ENCODE data around the gene CENPF. TPM values are rescaled to one million over a fixed set of nuclear protein-coding genes. Genes with fewer than 3 reads are reported as not detected.

Gene CENPF
- total RNA-seq, 1 experiment from 2014 or later: 113 TPM

GRCh38 chr1:214570442-214570841, 32.6 kb upstream of the CENPF start:
- Histone ChIP-seq H3K4me1 (ENCODE audit: insufficient read depth, low read length) (no peaks in the 10 kb centered on the region), H3K18ac (ENCODE audit: insufficient read length, low read depth, low read length) (no peak overlapping the region), H4K8ac (replicated peaks; ENCODE audit: insufficient read length, low read depth, low read length) (no peak overlapping the region), H2AK5ac (ENCODE audit: insufficient read length, low read length) (no peak overlapping the region), H3K23ac (ENCODE audit: insufficient read length, low read depth, low read length) (no peak overlapping the region), H3K27me3 (ENCODE audit: insufficient read depth, low read length) (no peaks in the 10 kb centered on the region), H3K56ac (ENCODE audit: insufficient read length, low read depth, low read length) (no peak overlapping the region), H2BK12ac (ENCODE audit: insufficient read length, low read depth, low read length) (no peak overlapping the region), H3T11ph (ENCODE audit: low read length) (no peak overlapping the region), H3K79me1 (ENCODE audit: insufficient read depth, low read depth, low read length, poor library complexity, severe bottlenecking) (no peaks in the 10 kb centered on the region), H3K27ac (ENCODE audit: insufficient read length, low read depth, low read length) (no peak overlapping the region), H2AFZ (ENCODE audit: low read length) (no peak overlapping the region), H3K4ac (ENCODE audit: low read depth, low read length) (no peak overlapping the region), H4K20me1 (ENCODE audit: control insufficient read depth, insufficient read depth, insufficient read length) (no peaks in the 10 kb centered on the region), H3K9ac (ENCODE audit: extremely low read depth, insufficient read length, low read length) (no peak overlapping the region), H2BK15ac (ENCODE audit: low read depth, low read length) (no peak overlapping the region), H3K14ac (ENCODE audit: insufficient read depth, low read length) (no peak overlapping the region), H3K9me3 (ENCODE audit: control insufficient read depth, low read depth, low read length) (no peaks in the 10 kb centered on the region), H3K4me2 (ENCODE audit: insufficient read depth, insufficient read length, low read length) (no peak overlapping the region), H2BK120ac (ENCODE audit: low read depth, low read length, poor library complexity, severe bottlenecking) (no peak overlapping the region), H4K5ac (ENCODE audit: insufficient read length, low read depth, low read length) (no peak overlapping the region), H4K91ac (ENCODE audit: insufficient read length, low read depth, low read length) (no peak overlapping the region), H2BK20ac (ENCODE audit: low read depth, low read length, poor library complexity, severe bottlenecking) (no peak overlapping the region), H2BK5ac (ENCODE audit: insufficient read length, low read length) (no peak overlapping the region), H3K79me2 (ENCODE audit: insufficient read depth, low read length) (no peaks in the 10 kb centered on the region), H3K23me2 (ENCODE audit: insufficient read length, low read depth, low read length, poor library complexity, severe bottlenecking) (no peaks in the 10 kb centered on the region)
- H3K36me3 Mint-ChIP-seq (ENCODE audit: insufficient read depth in 1 of 3, low read depth in 3 of 3): no peaks in the 10 kb centered on the region
- no peaks in the 10 kb centered on the region for H3K9me3 Mint-ChIP-seq
- DNase-seq: no peak
- H3K27ac Mint-ChIP-seq: no peak overlapping the region
- TF ChIP-seq CTCF (conservative IDR thresholded peaks at IDR 0.05): no peak
- no peaks in the 10 kb centered on the region for H3K4me1 Mint-ChIP-seq
- WGBS (ENCODE audit: extremely low coverage, insufficient read length, low lambda C conversion rate): no CpG with 5 or more reads among the region's 2 CpGs
- no peak overlapping the region for H3K4me3 Mint-ChIP-seq
- H3K27me3 Mint-ChIP-seq (ENCODE audit: low read depth): no peaks in the 10 kb centered on the region

Measured in H9 (cell line).